Endodermal cell (in vitro differentiated cells): ENCODE measurements around the gene SH3GL1. TPM values are rescaled to one million over a fixed set of nuclear protein-coding genes. Genes with fewer than 3 reads are reported as not detected.

ENCODE experiments used
- DNase-seq: peaks from one replicate; pipeline ENCODE4 v3.0.0-alpha.2; 2017
- H3K27ac ChIP-seq: 2 replicates; pipeline ENCODE4 v1.5.1; 2013; ENCODE audit warnings: mild to moderate bottlenecking, low read depth, low read length, moderate library complexity
- H3K27me3 ChIP-seq: 2 replicates; pipeline ENCODE4 v1.6.1; 2013; ENCODE audit warnings: mild to moderate bottlenecking, low read length, moderate library complexity; ENCODE audit not compliant: insufficient read depth, control insufficient read depth, poor library complexity, severe bottlenecking
- H3K36me3 ChIP-seq: 2 replicates; pipeline ENCODE4 v1.7.0; 2013; ENCODE audit warnings: mild to moderate bottlenecking, low read length, moderate library complexity; ENCODE audit not compliant: control insufficient read depth, insufficient read depth
- H3K4me1 ChIP-seq: one replicate; pipeline ENCODE4 v1.7.0; 2013; ENCODE audit warnings: low read length; ENCODE audit not compliant: control insufficient read depth, insufficient read depth
- H3K4me3 ChIP-seq: 2 replicates; pipeline ENCODE4 v1.5.1; 2013; ENCODE audit warnings: mild to moderate bottlenecking, low read length, moderate library complexity
- H3K9ac ChIP-seq: 2 replicates; pipeline ENCODE4 v1.6.1; 2013; ENCODE audit warnings: mild to moderate bottlenecking, low read length, moderate library complexity; ENCODE audit not compliant: poor library complexity, severe bottlenecking; ENCODE audit errors: extremely low read depth
- H3K9me3 ChIP-seq: 2 replicates; pipeline ENCODE4 v1.6.1; 2013; ENCODE audit warnings: mild to moderate bottlenecking, low read length, moderate library complexity; ENCODE audit not compliant: control insufficient read depth
- H3K27ac Mint-ChIP-seq: 2 replicates; pipeline ENCODE4 v1.8.0; 2020; ENCODE audit warnings: mixed read lengths
- H3K27me3 Mint-ChIP-seq: 2 replicates; pipeline ENCODE4 v1.8.0; 2021; ENCODE audit warnings: mild to moderate bottlenecking, mixed read lengths; ENCODE audit not compliant: insufficient read depth
- H3K36me3 Mint-ChIP-seq: 2 replicates; pipeline ENCODE4 v1.8.0; 2020; ENCODE audit warnings: low read depth, mixed read lengths
- H3K4me1 Mint-ChIP-seq: 2 replicates; pipeline ENCODE4 v1.8.0; 2020; ENCODE audit warnings: mixed read lengths
- H3K4me3 Mint-ChIP-seq: 2 replicates; pipeline ENCODE4 v1.8.0; 2020; ENCODE audit warnings: mild to moderate bottlenecking, moderate library complexity, mixed read lengths
- H3K9me3 Mint-ChIP-seq: 2 replicates; pipeline ENCODE4 v1.8.0; 2020; ENCODE audit warnings: mild to moderate bottlenecking, mixed read lengths
- CTCF ChIP-seq: fragments of 200-600 bp; sonication (generic); conservative IDR thresholded peaks from 2 replicates; pipeline ENCODE4 v1.5.0; 2021; ENCODE audit warnings: antibody characterized with exemption, mild to moderate bottlenecking
- WGBS, 2 experiments: methylation state at CpG; one replicate each; pipeline versions ENCODE4 v1.1.5 to v1.1.7; 2013; ENCODE audit warnings: missing lambda C conversion rate in 2 of 2, mixed read lengths in 1 of 2; ENCODE audit not compliant: insufficient coverage in 1 of 2, insufficient read length in 1 of 2; 5-methylcytosine and 5-hydroxymethylcytosine counted together
- total RNA-seq, 2 donors: library from RNA; stranded (reverse); fragmentation: NEBNext Ultra II Directional in 1 of 2; extraction: Animal tissue kit (Norgen Biotek cat#: 25700) in 1 of 2; gene quantifications; 2 replicates in 1 of 2; 3 replicates in 1 of 2; pipeline ENCODE4 v1.2.1, GENCODE V29; 2021

SH3GL1 gene
- total RNA-seq, 2 donors from 2014 or later = 76.8 to 77.0 TPM

- H3K36me3 ChIP-seq = peaks cover 64% of the 10 kb centered on the region
- H3K4me3 Mint-ChIP-seq = peak overlapping the region; percentile 37
- no peaks in the 10 kb centered on the region for H3K27me3 Mint-ChIP-seq
- H3K27me3 ChIP-seq = no peaks in the 10 kb centered on the region
- TF ChIP-seq CTCF = no peak
- H3K4me1 Mint-ChIP-seq = peaks cover 21% of the 10 kb centered on the region
- peak overlapping the region; percentile 43 for H3K9ac ChIP-seq
- peak overlapping the region; percentile 56 for H3K4me3 ChIP-seq
- H3K27ac Mint-ChIP-seq = peak overlapping the region; percentile 93
- peak; percentile 72 for DNase-seq
- H3K4me1 ChIP-seq = peaks cover 10% of the 10 kb centered on the region
- WGBS, 2 experiments = 66 to 69% methylated on average over 9 to 10 of the region's 10 CpGs
- no peaks in the 10 kb centered on the region for H3K9me3 ChIP-seq
- H3K27ac ChIP-seq = peak overlapping the region; percentile 27
- peaks cover 53% of the 10 kb centered on the region for H3K36me3 Mint-ChIP-seq
- peaks cover 7% of the 10 kb centered on the region for H3K9me3 Mint-ChIP-seq
Observed at GRCh38 chr19:4415352-4415751, 15.0 kb upstream of the SH3GL1 start.

- no peak for TF ChIP-seq CTCF
- H3K27ac Mint-ChIP-seq = peak overlapping the region; percentile 93
- Histone ChIP-seq H3K36me3 (peaks cover 65% of the 10 kb centered on the region), H3K9ac (peak overlapping the region; percentile 43), H3K27me3 (no peaks in the 10 kb centered on the region), H3K4me3 (peak overlapping the region; percentile 56), H3K27ac (peak overlapping the region; percentile 27), H3K9me3 (no peaks in the 10 kb centered on the region), H3K4me1 (peaks cover 10% of the 10 kb centered on the region)
- WGBS, 2 experiments = 40 to 83% methylated on average over 7 to 9 of the region's 9 CpGs
- H3K4me3 Mint-ChIP-seq = peak overlapping the region; percentile 37
- H3K27me3 Mint-ChIP-seq = no peaks in the 10 kb centered on the region
- DNase-seq = peak; percentile 83
- peaks cover 23% of the 10 kb centered on the region for H3K4me1 Mint-ChIP-seq
- H3K36me3 Mint-ChIP-seq = peaks cover 53% of the 10 kb centered on the region
- H3K9me3 Mint-ChIP-seq = peaks cover 7% of the 10 kb centered on the region
Observed at GRCh38 chr19:4414800-4415321, 14.5 kb upstream of the SH3GL1 start.

- Histone ChIP-seq H3K36me3 (peaks cover 69% of the 10 kb centered on the region), H3K27ac (no peak overlapping the region), H3K4me1 (peaks cover 10% of the 10 kb centered on the region), H3K27me3 (no peaks in the 10 kb centered on the region), H3K9ac (no peak overlapping the region), H3K4me3 (peak overlapping the region; percentile 56), H3K9me3 (no peaks in the 10 kb centered on the region)
- Mint-ChIP-seq H3K27me3 (no peaks in the 10 kb centered on the region), H3K4me1 (peaks cover 29% of the 10 kb centered on the region), H3K9me3 (peaks cover 7% of the 10 kb centered on the region), H3K4me3 (peak overlapping the region; percentile 37), H3K27ac (peak overlapping the region; percentile 34), H3K36me3 (peaks cover 55% of the 10 kb centered on the region)
- WGBS, 2 experiments = 95 to 97% methylated on average over 4 to 7 of the region's 7 CpGs
- no peak for DNase-seq
- no peak for TF ChIP-seq CTCF
Observed at GRCh38 chr19:4414144-4414799, 13.9 kb upstream of the SH3GL1 start.
